ENCODE data around the gene ZNF652. TPM values are rescaled to one million over a fixed set of nuclear protein-coding genes. Genes with fewer than 3 reads are reported as not detected.
A peak's percentile ranks its signal among the peaks of the same experiment; 100 is the strongest.

ZNF652 gene
- total RNA-seq, 1 donor from 2014 or later = 26.8 TPM

- TF ChIP-seq CTCF (IDR thresholded peaks at IDR 0.05; ENCODE audit: insufficient read depth, low read depth, low read length) (no peak), EZH2 (IDR thresholded peaks at IDR 0.05; ENCODE audit: insufficient read depth, low read length) (no peak)
- Histone ChIP-seq H3K4me2 (ENCODE audit: low read length) (no peak overlapping the region), H3K4me1 (ENCODE audit: insufficient read depth, low read length) (no peaks in the 10 kb centered on the region), H3K27me3 (ENCODE audit: insufficient read depth, low read length) (peaks cover 2% of the 10 kb centered on the region), H3K9ac (ENCODE audit: low read length) (no peak overlapping the region), H3K79me2 (ENCODE audit: insufficient read depth, low read length) (no peaks in the 10 kb centered on the region), H4K20me1 (ENCODE audit: insufficient read depth, low read length) (no peaks in the 10 kb centered on the region), H3K4me3 (ENCODE audit: insufficient read depth, low read depth, low read length) (no peak overlapping the region), H2AFZ (ENCODE audit: low read depth, low read length) (no peak overlapping the region), H3K27ac (ENCODE audit: low read depth, low read length) (no peak overlapping the region), H3K36me3 (ENCODE audit: insufficient read depth, low read length) (no peaks in the 10 kb centered on the region), H3K9me3 (ENCODE audit: insufficient read depth, low read depth, low read length) (peaks cover 5% of the 10 kb centered on the region)
- no peak overlapping the region for H3K27ac Mint-ChIP-seq (ENCODE audit: unreplicated experiment)
- peaks cover 19% of the 10 kb centered on the region for H3K36me3 Mint-ChIP-seq (ENCODE audit: low read depth, unreplicated experiment)
- H3K27me3 Mint-ChIP-seq (ENCODE audit: low read depth, unreplicated experiment) = peaks cover 33% of the 10 kb centered on the region
- no peaks in the 10 kb centered on the region for H3K4me1 Mint-ChIP-seq (ENCODE audit: low read depth, unreplicated experiment)
- FAIRE-seq = no peak
- DNase-seq (ENCODE audit: low read depth) = no peak
- H3K4me3 Mint-ChIP-seq (ENCODE audit: unreplicated experiment) = no peak overlapping the region
- peaks cover 26% of the 10 kb centered on the region for H3K9me3 Mint-ChIP-seq (ENCODE audit: unreplicated experiment)
These were observed 19.7 kb upstream of the ZNF652 start for GRCh38 chr17:49381793-49382192.

GRCh38 chr17:49381033-49381432 is 19.0 kb upstream of the ZNF652 start:
- Histone ChIP-seq H4K20me1 (ENCODE audit: insufficient read depth, low read length) (no peaks in the 10 kb centered on the region), H3K4me2 (ENCODE audit: low read length) (no peak overlapping the region), H3K79me2 (ENCODE audit: insufficient read depth, low read length) (no peaks in the 10 kb centered on the region), H3K9ac (ENCODE audit: low read length) (no peak overlapping the region), H3K27me3 (ENCODE audit: insufficient read depth, low read length) (peaks cover 2% of the 10 kb centered on the region), H3K27ac (ENCODE audit: low read depth, low read length) (no peak overlapping the region), H3K9me3 (ENCODE audit: insufficient read depth, low read depth, low read length) (peaks cover 5% of the 10 kb centered on the region), H3K4me3 (ENCODE audit: insufficient read depth, low read depth, low read length) (no peak overlapping the region), H3K4me1 (ENCODE audit: insufficient read depth, low read length) (no peaks in the 10 kb centered on the region), H2AFZ (ENCODE audit: low read depth, low read length) (no peak overlapping the region), H3K36me3 (ENCODE audit: insufficient read depth, low read length) (no peaks in the 10 kb centered on the region)
- Mint-ChIP-seq H3K27ac (ENCODE audit: unreplicated experiment) (no peak overlapping the region), H3K4me1 (ENCODE audit: low read depth, unreplicated experiment) (no peaks in the 10 kb centered on the region), H3K36me3 (ENCODE audit: low read depth, unreplicated experiment) (peaks cover 19% of the 10 kb centered on the region), H3K9me3 (ENCODE audit: unreplicated experiment) (peaks cover 26% of the 10 kb centered on the region), H3K4me3 (ENCODE audit: unreplicated experiment) (no peak overlapping the region), H3K27me3 (ENCODE audit: low read depth, unreplicated experiment) (peaks cover 32% of the 10 kb centered on the region)
- no peak for FAIRE-seq
- TF ChIP-seq CTCF (IDR thresholded peaks at IDR 0.05; ENCODE audit: insufficient read depth, low read depth, low read length) (no peak), EZH2 (IDR thresholded peaks at IDR 0.05; ENCODE audit: insufficient read depth, low read length) (no peak)
- DNase-seq (ENCODE audit: low read depth) = no peak

- no peaks in the 10 kb centered on the region for H4K20me1 ChIP-seq (ENCODE audit: insufficient read depth, low read length)
- FAIRE-seq = no peak
- Mint-ChIP-seq H3K27me3 (ENCODE audit: low read depth, unreplicated experiment) (peaks cover 30% of the 10 kb centered on the region), H3K27ac (ENCODE audit: unreplicated experiment) (no peak overlapping the region), H3K4me1 (ENCODE audit: low read depth, unreplicated experiment) (no peaks in the 10 kb centered on the region), H3K4me3 (ENCODE audit: unreplicated experiment) (no peak overlapping the region), H3K9me3 (ENCODE audit: unreplicated experiment) (peaks cover 28% of the 10 kb centered on the region), H3K36me3 (ENCODE audit: low read depth, unreplicated experiment) (peaks cover 19% of the 10 kb centered on the region)
- no peak overlapping the region for H3K27ac ChIP-seq (ENCODE audit: low read depth, low read length)
- TF ChIP-seq EZH2 (IDR thresholded peaks at IDR 0.05; ENCODE audit: insufficient read depth, low read length) (no peak), CTCF (IDR thresholded peaks at IDR 0.05; ENCODE audit: insufficient read depth, low read depth, low read length) (no peak)
- peak; percentile 31 for DNase-seq (ENCODE audit: low read depth)
- no peaks in the 10 kb centered on the region for H3K79me2 ChIP-seq (ENCODE audit: insufficient read depth, low read length)
- H3K4me1 ChIP-seq (ENCODE audit: insufficient read depth, low read length) = no peaks in the 10 kb centered on the region
- H3K27me3 ChIP-seq (ENCODE audit: insufficient read depth, low read length) = peaks cover 2% of the 10 kb centered on the region
- H2AFZ ChIP-seq (ENCODE audit: low read depth, low read length) = no peak overlapping the region
- H3K36me3 ChIP-seq (ENCODE audit: insufficient read depth, low read length) = no peaks in the 10 kb centered on the region
- H3K4me3 ChIP-seq (ENCODE audit: insufficient read depth, low read depth, low read length) = no peak overlapping the region
- H3K9ac ChIP-seq (ENCODE audit: low read length) = no peak overlapping the region
- H3K4me2 ChIP-seq (ENCODE audit: low read length) = no peak overlapping the region
- peaks cover 5% of the 10 kb centered on the region for H3K9me3 ChIP-seq (ENCODE audit: insufficient read depth, low read depth, low read length)
These were observed 17.9 kb upstream of the ZNF652 start for GRCh38 chr17:49379926-49380325.

Measured in astrocyte (in vitro differentiated cells and primary cell).